ENCODE measurements around the gene MDK.

The MDK gene

GRCh38 chr11:46408407-46408986 lies 27.0 kb downstream of the MDK start:
- no peak overlapping the region for H3K4me3 ChIP-seq (replicated peaks; ENCODE audit: insufficient read depth, low read length)

GRCh38 chr11:46410021-46410420 lies 28.6 kb downstream of the MDK start:
- TF ChIP-seq SPI1 (IDR thresholded peaks at IDR 0.05; ENCODE audit: borderline replicate concordance, low read depth) = no peak
- TF ChIP-seq REST (IDR thresholded peaks at IDR 0.05; ENCODE audit: insufficient replicate concordance, low read depth) = no peak
- TF ChIP-seq POLR2AphosphoS5 (IDR thresholded peaks at IDR 0.05; ENCODE audit: low read depth) = no peak
- no peak for TF ChIP-seq GABPA (IDR thresholded peaks at IDR 0.05; ENCODE audit: low read depth)
- TF ChIP-seq CTCF (IDR thresholded peaks at IDR 0.05; ENCODE audit: insufficient read depth, low read length) = no peak
- Histone ChIP-seq H3K27ac (replicated peaks) (no peak overlapping the region), H3K27me3 (ENCODE audit: insufficient read depth, poor library complexity, severe bottlenecking) (no peaks in the 10 kb centered on the region), H3K4me3 (replicated peaks; ENCODE audit: insufficient read depth, low read length) (no peak overlapping the region)
- no peak for DNase-seq (ENCODE audit: low read depth in 1 of 2, low spot score in 1 of 2)

More at GRCh38 chr11:46408407-46408986, 27.0 kb downstream of the MDK start:
- Histone ChIP-seq H3K27ac (replicated peaks) (no peak overlapping the region), H3K27me3 (ENCODE audit: insufficient read depth, poor library complexity, severe bottlenecking) (no peaks in the 10 kb centered on the region)
- DNase-seq (ENCODE audit: low read depth in 1 of 2, low spot score in 1 of 2) = no peak
- no peak for TF ChIP-seq REST (IDR thresholded peaks at IDR 0.05; ENCODE audit: insufficient replicate concordance, low read depth)
- TF ChIP-seq GABPA (IDR thresholded peaks at IDR 0.05; ENCODE audit: low read depth) = no peak
- no peak for TF ChIP-seq SPI1 (IDR thresholded peaks at IDR 0.05; ENCODE audit: borderline replicate concordance, low read depth)
- TF ChIP-seq POLR2AphosphoS5 (IDR thresholded peaks at IDR 0.05; ENCODE audit: low read depth) = no peak
- no peak for TF ChIP-seq CTCF (IDR thresholded peaks at IDR 0.05; ENCODE audit: insufficient read depth, low read length)

GRCh38 chr11:46413760-46414465 lies 32.4 kb downstream of the MDK start:
- no peak overlapping the region for H3K27ac ChIP-seq (replicated peaks)
- no peak overlapping the region for H3K4me3 ChIP-seq (replicated peaks; ENCODE audit: insufficient read depth, low read length)
- no peak for TF ChIP-seq GABPA (IDR thresholded peaks at IDR 0.05; ENCODE audit: low read depth)
- TF ChIP-seq POLR2AphosphoS5 (IDR thresholded peaks at IDR 0.05; ENCODE audit: low read depth) = no peak
- no peak for TF ChIP-seq REST (IDR thresholded peaks at IDR 0.05; ENCODE audit: insufficient replicate concordance, low read depth)
- TF ChIP-seq CTCF (IDR thresholded peaks at IDR 0.05; ENCODE audit: insufficient read depth, low read length) = no peak
- no peak for TF ChIP-seq SPI1 (IDR thresholded peaks at IDR 0.05; ENCODE audit: borderline replicate concordance, low read depth)
- no peak for DNase-seq (ENCODE audit: low read depth in 1 of 2, low spot score in 1 of 2)
- H3K27me3 ChIP-seq (ENCODE audit: insufficient read depth, poor library complexity, severe bottlenecking) = no peaks in the 10 kb centered on the region

Measured in HL-60 (cell line).